Endothelial cell of umbilical vein (primary cell): Measurements from ENCODE around the gene SUPT3H.

Experiments used
- JUN ChIP-seq: IDR thresholded peaks from 2 replicates; pipeline ENCODE4 v1.6.1; 2011; ENCODE audit warnings: borderline replicate concordance, low read depth; ENCODE audit not compliant: insufficient read length, insufficient read depth
- POLR2A ChIP-seq: IDR thresholded peaks from 2 replicates; pipeline ENCODE4 v1.6.1; 2012; ENCODE audit warnings: low read depth, mild to moderate bottlenecking, control low read depth, low read length
- POLR2AphosphoS5 ChIP-seq: IDR thresholded peaks from 2 replicates; pipeline ENCODE4 v1.6.1; 2012; ENCODE audit warnings: low read depth, mild to moderate bottlenecking, control low read depth, low read length, moderate library complexity; ENCODE audit not compliant: insufficient read depth
- TF ChIP-seq, protein P1 (sequence below), 2 donors: IDR thresholded peaks; 1 replicate in 1 of 2; 2 replicates in 1 of 2; pipeline ENCODE4 v1.5.1; 2011; ENCODE audit warnings: low read length in 2 of 2, mild to moderate bottlenecking in 2 of 2, moderate library complexity in 2 of 2, control low read depth in 1 of 2, inconsistent platforms in 1 of 2, low read depth in 1 of 2; ENCODE audit not compliant: insufficient read depth in 1 of 2; ENCODE audit errors: extremely low read depth in 1 of 2
- TF ChIP-seq, protein P2 (sequence below): IDR thresholded peaks from 2 replicates; pipeline ENCODE4 v1.6.1; 2011; ENCODE audit not compliant: insufficient read depth, insufficient read length

DNA sequence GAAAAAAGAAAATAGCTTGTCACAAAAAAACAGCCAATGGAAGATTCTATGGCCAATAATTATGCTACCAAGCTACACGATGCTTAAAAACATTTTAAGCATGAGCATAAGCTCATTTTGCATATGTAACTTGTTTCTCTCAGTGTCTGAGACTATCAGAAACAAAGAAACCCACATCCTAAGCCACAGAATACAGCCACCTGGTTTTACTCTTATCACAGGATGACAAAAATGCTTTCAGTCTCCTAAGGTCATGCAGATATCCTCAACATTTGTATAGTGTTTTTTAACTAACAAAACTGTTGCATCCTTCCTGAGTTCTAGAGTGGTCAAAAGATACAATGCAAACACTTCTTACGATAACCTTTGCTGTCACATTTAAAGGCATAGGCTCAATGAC lies 221.7 kb downstream of the SUPT3H start:
- TF ChIP-seq POLR2AphosphoS5 = no peak
- TF ChIP-seq, protein P1, sequence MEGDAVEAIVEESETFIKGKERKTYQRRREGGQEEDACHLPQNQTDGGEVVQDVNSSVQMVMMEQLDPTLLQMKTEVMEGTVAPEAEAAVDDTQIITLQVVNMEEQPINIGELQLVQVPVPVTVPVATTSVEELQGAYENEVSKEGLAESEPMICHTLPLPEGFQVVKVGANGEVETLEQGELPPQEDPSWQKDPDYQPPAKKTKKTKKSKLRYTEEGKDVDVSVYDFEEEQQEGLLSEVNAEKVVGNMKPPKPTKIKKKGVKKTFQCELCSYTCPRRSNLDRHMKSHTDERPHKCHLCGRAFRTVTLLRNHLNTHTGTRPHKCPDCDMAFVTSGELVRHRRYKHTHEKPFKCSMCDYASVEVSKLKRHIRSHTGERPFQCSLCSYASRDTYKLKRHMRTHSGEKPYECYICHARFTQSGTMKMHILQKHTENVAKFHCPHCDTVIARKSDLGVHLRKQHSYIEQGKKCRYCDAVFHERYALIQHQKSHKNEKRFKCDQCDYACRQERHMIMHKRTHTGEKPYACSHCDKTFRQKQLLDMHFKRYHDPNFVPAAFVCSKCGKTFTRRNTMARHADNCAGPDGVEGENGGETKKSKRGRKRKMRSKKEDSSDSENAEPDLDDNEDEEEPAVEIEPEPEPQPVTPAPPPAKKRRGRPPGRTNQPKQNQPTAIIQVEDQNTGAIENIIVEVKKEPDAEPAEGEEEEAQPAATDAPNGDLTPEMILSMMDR (IDR thresholded peaks at IDR 0.05; ENCODE audit: extremely low read depth in 1 of 2, insufficient read depth in 1 of 2, low read depth in 1 of 2, low read length in 2 of 2) = no peak
- TF ChIP-seq POLR2A = no peak
- TF ChIP-seq JUN = no peak
- TF ChIP-seq, protein P2, sequence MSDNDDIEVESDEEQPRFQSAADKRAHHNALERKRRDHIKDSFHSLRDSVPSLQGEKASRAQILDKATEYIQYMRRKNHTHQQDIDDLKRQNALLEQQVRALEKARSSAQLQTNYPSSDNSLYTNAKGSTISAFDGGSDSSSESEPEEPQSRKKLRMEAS = no peak
